Lower lobe of right lung (tissue), 2 donors: ENCODE data around the gene SCARF2. TPM values are rescaled to one million over a fixed set of nuclear protein-coding genes. Genes with fewer than 3 reads are reported as not detected.

Experiments used
- ATAC-seq, 2 donors: fragments of 200-7000 bp; cut with Tn5 transposase; one replicate each; pipeline ENCODE4 v1.9.1; 2020 to 2022; ENCODE audit warnings: mild to moderate bottlenecking in 2 of 2, moderate library complexity in 2 of 2
- DNase-seq: peaks from one replicate; pipeline ENCODE4 v3.0.0-alpha.2; 2020
- H3K27ac ChIP-seq: fragments of 200-600 bp; one replicate; pipeline ENCODE4 v1.8.0; 2022
- H3K27me3 ChIP-seq: fragments of 200-600 bp; one replicate; pipeline ENCODE4 v1.8.0; 2022; ENCODE audit warnings: low read depth
- H3K36me3 ChIP-seq: fragments of 200-600 bp; one replicate; pipeline ENCODE4 v1.8.0; 2022; ENCODE audit warnings: mild to moderate bottlenecking
- H3K4me1 ChIP-seq: fragments of 200-600 bp; one replicate; pipeline ENCODE4 v1.8.0; 2022
- H3K4me3 ChIP-seq: fragments of 200-600 bp; one replicate; pipeline ENCODE4 v1.8.0; 2022; ENCODE audit warnings: mild to moderate bottlenecking
- H3K9me3 ChIP-seq: fragments of 200-600 bp; one replicate; pipeline ENCODE4 v1.8.0; 2022
- intact Hi-C: fragments of 100-400 bp; cut with DNase I; formaldehyde crosslinking; loops from one replicate; pipeline ENCODE4 v1.11.0; 2022
- total RNA-seq: library from RNA; stranded (reverse); fragmentation: NEBNext Ultra II Directional; extraction: Animal tissue kit (Norgen Biotek cat#: 25700); gene quantifications from one replicate; pipeline ENCODE4 v1.2.1, GENCODE V29; 2021
- TF ChIP-seq, protein P1 (sequence below): fragments of 200-600 bp; IDR thresholded peaks from one replicate; pipeline ENCODE4 v1.8.0; 2022; ENCODE audit warnings: antibody characterized with exemption, mild to moderate bottlenecking
- donor health status: DM: no; HTN: yes; CAD: no; lungs with severe emphysema.

The SCARF2 gene
- total RNA-seq, 1 donor from 2014 or later = 12.6 TPM

- TF ChIP-seq, protein P1, sequence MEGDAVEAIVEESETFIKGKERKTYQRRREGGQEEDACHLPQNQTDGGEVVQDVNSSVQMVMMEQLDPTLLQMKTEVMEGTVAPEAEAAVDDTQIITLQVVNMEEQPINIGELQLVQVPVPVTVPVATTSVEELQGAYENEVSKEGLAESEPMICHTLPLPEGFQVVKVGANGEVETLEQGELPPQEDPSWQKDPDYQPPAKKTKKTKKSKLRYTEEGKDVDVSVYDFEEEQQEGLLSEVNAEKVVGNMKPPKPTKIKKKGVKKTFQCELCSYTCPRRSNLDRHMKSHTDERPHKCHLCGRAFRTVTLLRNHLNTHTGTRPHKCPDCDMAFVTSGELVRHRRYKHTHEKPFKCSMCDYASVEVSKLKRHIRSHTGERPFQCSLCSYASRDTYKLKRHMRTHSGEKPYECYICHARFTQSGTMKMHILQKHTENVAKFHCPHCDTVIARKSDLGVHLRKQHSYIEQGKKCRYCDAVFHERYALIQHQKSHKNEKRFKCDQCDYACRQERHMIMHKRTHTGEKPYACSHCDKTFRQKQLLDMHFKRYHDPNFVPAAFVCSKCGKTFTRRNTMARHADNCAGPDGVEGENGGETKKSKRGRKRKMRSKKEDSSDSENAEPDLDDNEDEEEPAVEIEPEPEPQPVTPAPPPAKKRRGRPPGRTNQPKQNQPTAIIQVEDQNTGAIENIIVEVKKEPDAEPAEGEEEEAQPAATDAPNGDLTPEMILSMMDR = no peak
- peaks cover 51% of the 10 kb centered on the region for H3K27me3 ChIP-seq
- H3K27ac ChIP-seq = no peak overlapping the region
- intact Hi-C loops = no loop called here
- no peak overlapping the region for H3K4me3 ChIP-seq
- H3K9me3 ChIP-seq = no peaks in the 10 kb centered on the region
- peaks cover 16% of the 10 kb centered on the region for H3K36me3 ChIP-seq
- peak; percentile 11 for DNase-seq
- peaks cover 29% of the 10 kb centered on the region for H3K4me1 ChIP-seq
- ATAC-seq = no peak
These were observed 5.4 kb downstream of the SCARF2 start for GRCh38 chr22:20432244-20432686.

DNA sequence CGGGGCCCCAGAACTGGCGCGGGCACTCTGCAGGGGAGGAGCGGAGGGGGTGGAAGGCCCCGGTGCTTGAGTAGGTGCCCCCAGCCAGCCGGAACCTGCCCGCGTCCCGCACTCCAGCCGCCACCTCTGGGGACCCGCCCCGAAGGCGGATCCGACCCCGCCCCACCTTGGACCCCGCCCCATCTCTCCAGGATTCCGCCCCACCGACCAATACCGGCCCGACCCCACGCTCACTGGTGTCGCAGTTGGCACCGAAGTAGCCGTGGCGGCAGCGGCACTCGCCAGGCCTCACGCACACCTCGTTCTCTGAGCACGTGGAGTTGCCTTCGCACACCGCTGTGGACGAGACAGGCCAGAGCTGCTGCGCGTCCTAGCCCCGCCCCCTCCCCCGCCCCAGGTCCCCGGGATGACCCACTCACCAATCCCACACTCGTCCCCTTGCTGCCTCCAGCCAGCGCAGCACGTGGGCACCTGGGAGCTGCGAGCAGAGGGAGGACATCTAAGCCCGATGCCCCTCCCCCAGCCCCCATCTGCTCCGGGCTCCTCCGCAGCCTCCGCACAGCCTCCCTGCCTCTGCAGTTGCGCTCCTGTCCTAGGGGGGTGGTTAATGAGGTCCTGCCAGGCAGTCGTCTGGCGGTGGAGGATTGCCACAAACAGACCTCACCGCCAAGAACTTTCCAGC, 6.0 kb downstream of the SCARF2 start:
- no peaks in the 10 kb centered on the region for H3K9me3 ChIP-seq
- H3K4me3 ChIP-seq = peak overlapping the region; percentile 54
- H3K27ac ChIP-seq = no peak overlapping the region
- DNase-seq (peak; percentile 51), ATAC-seq (no peak)
- H3K4me1 ChIP-seq = peaks cover 23% of the 10 kb centered on the region
- peaks cover 16% of the 10 kb centered on the region for H3K36me3 ChIP-seq
- TF ChIP-seq, protein P1 = no peak
- peaks cover 51% of the 10 kb centered on the region for H3K27me3 ChIP-seq
- intact Hi-C loops = no loop called here

DNA sequence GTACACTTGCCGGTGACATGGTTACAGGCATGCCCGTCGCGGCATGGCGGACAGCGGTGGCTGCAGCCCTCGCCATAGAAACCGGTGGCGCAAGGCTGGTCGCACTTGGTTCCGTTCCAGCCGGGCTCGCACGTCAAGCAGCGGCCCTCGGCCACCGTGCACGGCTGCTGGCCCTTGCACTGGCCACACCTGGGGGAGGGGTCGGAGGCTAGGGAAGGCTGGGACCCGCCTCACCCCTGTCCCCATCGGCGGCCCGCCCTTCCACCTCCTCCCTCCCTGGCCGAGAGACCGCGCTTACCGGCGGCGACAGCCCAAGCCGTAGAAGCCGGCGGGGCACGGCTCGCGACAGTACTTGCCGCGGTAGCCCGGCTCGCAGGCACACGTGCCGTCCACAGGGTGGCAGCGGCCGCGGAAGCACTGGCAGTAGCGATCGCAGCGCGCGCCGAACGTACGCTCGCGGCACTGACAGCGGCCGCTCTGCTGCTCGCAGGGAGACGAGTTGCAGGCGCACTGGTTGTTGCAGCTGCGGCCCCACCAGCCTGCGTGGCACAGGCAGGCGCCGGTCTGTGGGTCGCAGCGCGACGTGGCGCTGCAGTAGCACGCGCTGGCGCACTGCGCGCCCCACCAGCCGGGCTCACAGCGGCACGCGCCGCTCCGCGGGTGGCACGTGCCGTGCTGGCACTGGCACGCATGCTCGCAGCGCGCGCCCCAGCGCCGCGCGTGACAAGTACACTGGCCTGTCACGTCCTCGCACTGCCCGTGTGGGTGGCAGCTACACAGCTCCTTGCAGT, 6.7 kb downstream of the SCARF2 start:
- peak overlapping the region; percentile 54 for H3K4me3 ChIP-seq
- intact Hi-C loops = no loop called here
- peak; percentile 70 for DNase-seq
- ATAC-seq = peak; percentile 64 to 73
- TF ChIP-seq, protein P1 = peak; percentile 32
- peaks cover 16% of the 10 kb centered on the region for H3K36me3 ChIP-seq
- H3K27ac ChIP-seq = no peak overlapping the region
- H3K27me3 ChIP-seq = peaks cover 53% of the 10 kb centered on the region
- no peaks in the 10 kb centered on the region for H3K9me3 ChIP-seq
- peaks cover 22% of the 10 kb centered on the region for H3K4me1 ChIP-seq

DNA sequence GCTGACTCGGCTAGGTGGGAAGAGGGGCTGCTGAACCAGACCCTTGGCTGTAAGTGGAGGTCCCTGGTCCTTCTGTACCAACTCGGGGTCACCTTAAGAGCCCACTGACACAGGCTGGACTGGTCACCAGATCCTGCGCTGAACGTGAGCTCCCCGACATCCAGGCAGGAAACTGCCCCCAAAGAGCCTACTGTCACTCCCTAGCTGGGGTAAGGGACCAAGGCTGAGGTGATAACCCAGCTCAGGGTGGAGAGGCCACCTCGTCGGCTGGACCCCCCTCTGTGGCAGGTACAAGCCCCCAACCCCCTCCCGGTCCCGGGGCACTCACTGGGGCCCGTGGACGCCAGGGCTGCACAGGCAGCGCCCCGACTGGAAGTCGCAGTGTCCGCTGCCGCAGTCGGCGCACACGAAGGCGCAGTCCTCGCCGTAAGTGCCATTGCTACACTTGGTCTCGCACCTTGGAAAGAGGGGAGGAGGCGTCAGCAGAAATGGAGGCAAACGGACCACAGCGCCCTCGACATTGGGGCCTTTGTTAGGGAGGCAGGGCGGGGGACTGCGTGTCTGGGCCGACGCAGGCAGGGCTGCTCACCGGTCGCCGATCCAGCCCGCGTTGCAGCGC, 7.4 kb downstream of the SCARF2 start:
- intact Hi-C loops = no loop called here
- TF ChIP-seq, protein P1 = no peak

DNA sequence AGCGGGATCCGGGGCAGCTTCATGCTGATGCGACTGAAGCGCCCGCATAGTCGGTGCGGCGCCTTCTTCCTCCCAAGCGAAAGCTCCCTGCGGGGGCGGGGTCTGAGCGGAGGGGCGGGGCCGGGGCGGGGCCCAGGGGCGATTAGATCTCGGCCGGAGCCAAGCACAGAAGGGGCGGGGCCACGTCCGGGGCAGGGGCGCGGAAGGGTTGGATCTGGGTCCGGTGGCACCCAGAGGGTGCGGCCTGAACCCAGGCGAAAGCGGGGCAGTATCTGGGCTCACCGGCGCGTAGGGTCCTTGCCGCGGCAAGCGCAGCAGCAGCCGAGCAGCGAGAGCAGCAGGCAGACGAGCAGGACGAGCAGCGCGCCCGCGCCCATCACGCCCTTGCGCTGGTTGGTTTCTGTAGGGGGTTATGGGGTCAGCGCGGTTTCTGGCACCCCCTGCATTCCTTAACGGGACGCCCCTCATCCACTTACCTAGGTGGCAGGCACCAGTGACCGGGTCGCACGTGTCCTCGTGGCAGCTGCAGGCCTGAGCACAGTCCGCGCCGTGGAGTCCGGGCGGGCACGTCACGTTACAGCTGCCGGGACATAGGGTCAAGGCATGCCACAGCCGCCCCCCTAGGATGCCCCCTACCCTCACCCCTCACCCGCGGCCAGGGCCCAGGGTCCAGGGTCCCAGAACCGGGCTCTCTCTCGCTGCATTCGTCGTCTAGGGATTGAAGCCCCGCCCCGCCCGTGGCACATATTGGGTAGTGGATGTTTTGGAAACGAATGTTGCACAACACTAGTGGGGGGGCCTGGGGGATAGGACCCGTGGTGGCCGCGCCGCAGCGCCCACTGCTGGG, 8.1 kb downstream of the SCARF2 start:
- Histone ChIP-seq H3K4me1 (peaks cover 30% of the 10 kb centered on the region), H3K27me3 (peaks cover 50% of the 10 kb centered on the region), H3K9me3 (no peaks in the 10 kb centered on the region), H3K36me3 (peaks cover 22% of the 10 kb centered on the region), H3K4me3 (peak overlapping the region; percentile 54), H3K27ac (no peak overlapping the region)
- peak; percentile 84 for DNase-seq
- TF ChIP-seq, protein P1 = no peak
- intact Hi-C loops = no loop called here
- ATAC-seq = peak; percentile 71 to 72

More for the DNA sequence above, 7.4 kb downstream of the SCARF2 start:
- peak; percentile 42 for DNase-seq
- Histone ChIP-seq H3K4me1 (peaks cover 22% of the 10 kb centered on the region), H3K36me3 (peaks cover 16% of the 10 kb centered on the region), H3K27me3 (peaks cover 50% of the 10 kb centered on the region), H3K27ac (no peak overlapping the region), H3K9me3 (no peaks in the 10 kb centered on the region), H3K4me3 (peak overlapping the region; percentile 54)
- ATAC-seq = peak in 1 of 2 donors; percentile 4
